ENCODE results near the gene ST3GAL2. TPM values are rescaled to one million over a fixed set of nuclear protein-coding genes. Genes with fewer than 3 reads are reported as not detected.

ST3GAL2 gene
- total RNA-seq, 1 donor from 2014 or later: 52.3 TPM

- peaks cover 24 to 64% of the 10 kb centered on the region in 2 donors for H3K36me3 ChIP-seq
- intact Hi-C loops (cut with DNase I): no loop called here
These were observed 35.6 kb upstream of the ST3GAL2 start for GRCh38 chr16:70474320-70475053.

GRCh38 chr16:70473446-70474319, 34.8 kb upstream of the ST3GAL2 start:
- Histone ChIP-seq H3K36me3 (peaks cover 27 to 60% of the 10 kb centered on the region in 2 donors), H3K9me3 (no peaks in the 10 kb centered on the region), H3K27ac (no peak overlapping the region), H3K4me1 (peaks cover 0 to 7% of the 10 kb centered on the region in 2 donors), H3K27me3 (no peaks in the 10 kb centered on the region), H3K4me3 (no peak overlapping the region)
- DNase-seq (ENCODE audit: low spot score in 2 of 2): no peak
- intact Hi-C loops (cut with DNase I): no loop called here
- TF ChIP-seq CTCF (IDR thresholded peaks at IDR 0.05): no peak

More at GRCh38 chr16:70474320-70475053, 35.6 kb upstream of the ST3GAL2 start:
- Histone ChIP-seq H3K27me3 (no peaks in the 10 kb centered on the region), H3K9me3 (no peaks in the 10 kb centered on the region), H3K4me3 (no peak overlapping the region), H3K4me1 (peaks cover 0 to 7% of the 10 kb centered on the region in 2 donors), H3K27ac (no peak overlapping the region)
- no peak for TF ChIP-seq CTCF (IDR thresholded peaks at IDR 0.05)
- DNase-seq (ENCODE audit: low spot score in 2 of 2): no peak

GRCh38 chr16:70472786-70473433, 34.0 kb upstream of the ST3GAL2 start:
- intact Hi-C loops (cut with DNase I): no loop called here
- no peak for DNase-seq (ENCODE audit: low spot score in 2 of 2)

DNA sequence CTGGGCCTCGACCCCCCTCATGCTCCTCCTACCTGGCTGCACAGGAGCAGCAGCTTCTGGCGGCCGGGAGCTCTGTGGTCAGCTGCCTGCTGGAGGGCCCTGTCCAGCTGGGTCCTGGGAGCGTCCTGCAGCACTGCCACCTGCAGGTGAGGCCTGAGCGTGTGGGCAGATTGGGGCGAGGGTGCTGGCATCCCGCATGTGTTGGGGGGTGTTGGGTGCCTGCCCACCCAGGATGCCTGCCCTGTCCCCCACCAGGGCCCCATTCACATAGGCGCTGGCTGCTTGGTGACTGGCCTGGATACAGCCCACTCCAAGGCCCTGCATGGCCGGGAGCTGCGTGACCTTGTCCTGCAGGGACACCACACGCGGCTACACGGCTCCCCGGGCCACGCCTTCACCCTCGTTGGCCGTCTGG, 32.0 kb upstream of the ST3GAL2 start:
- no peaks in the 10 kb centered on the region for H3K27me3 ChIP-seq
- H3K4me1 ChIP-seq: no peaks in the 10 kb centered on the region
- H3K36me3 ChIP-seq: peaks cover 41 to 62% of the 10 kb centered on the region in 2 donors
- no peak overlapping the region for H3K4me3 ChIP-seq
- intact Hi-C loops (cut with DNase I): no loop called here
- H3K27ac ChIP-seq: no peak overlapping the region
- no peak for DNase-seq (ENCODE audit: low spot score in 2 of 2)
- TF ChIP-seq CTCF (IDR thresholded peaks at IDR 0.05): peak in 1 of 3 experiments; percentile 22
- H3K9me3 ChIP-seq: no peaks in the 10 kb centered on the region

More at GRCh38 chr16:70472786-70473433, 34.0 kb upstream of the ST3GAL2 start:
- Histone ChIP-seq H3K9me3 (no peaks in the 10 kb centered on the region), H3K27ac (no peak overlapping the region), H3K4me1 (peaks cover 0 to 7% of the 10 kb centered on the region in 2 donors), H3K27me3 (no peaks in the 10 kb centered on the region), H3K36me3 (peaks cover 29 to 56% of the 10 kb centered on the region in 2 donors), H3K4me3 (no peak overlapping the region)
- TF ChIP-seq CTCF (IDR thresholded peaks at IDR 0.05): no peak

- Histone ChIP-seq H3K36me3 (peaks cover 41 to 57% of the 10 kb centered on the region in 2 donors), H3K27ac (no peak overlapping the region), H3K27me3 (no peaks in the 10 kb centered on the region), H3K4me3 (no peak overlapping the region), H3K9me3 (no peaks in the 10 kb centered on the region), H3K4me1 (no peaks in the 10 kb centered on the region)
- intact Hi-C loops (cut with DNase I): no loop called here
- no peak for DNase-seq (ENCODE audit: low spot score in 2 of 2)
- TF ChIP-seq CTCF (IDR thresholded peaks at IDR 0.05): no peak
These were observed 31.4 kb upstream of the ST3GAL2 start for GRCh38 chr16:70470141-70470926.
